ENCODE data around the gene ERG.

ERG gene

GRCh38 chr21:38500073-38500472 is 1.8 kb upstream of the ERG start:
- no peak for DNase-seq (ENCODE audit: low spot score)

- no peak for DNase-seq (ENCODE audit: low spot score)
These were observed 1.0 kb upstream of the ERG start for GRCh38 chr21:38499296-38499695.

GRCh38 chr21:38496224-38496623 is 2.1 kb downstream of the ERG start:
- DNase-seq (ENCODE audit: low spot score), result no peak

GRCh38 chr21:38495696-38496095 is 2.6 kb downstream of the ERG start:
- DNase-seq (ENCODE audit: low spot score), result no peak

- no peak for DNase-seq (ENCODE audit: low spot score)
These were observed 3.0 kb downstream of the ERG start for GRCh38 chr21:38495242-38495641.

- DNase-seq (ENCODE audit: low spot score), result no peak
These were observed 3.6 kb downstream of the ERG start for GRCh38 chr21:38494703-38495102.

GRCh38 chr21:38494251-38494642 is 4.0 kb downstream of the ERG start:
- DNase-seq (ENCODE audit: low spot score), result no peak

GRCh38 chr21:38493549-38494250 is 4.6 kb downstream of the ERG start:
- DNase-seq (ENCODE audit: low spot score), result no peak

- DNase-seq (ENCODE audit: low spot score), result no peak
These were observed 6.3 kb downstream of the ERG start for GRCh38 chr21:38492007-38492406.

GRCh38 chr21:38491536-38491935 is 6.7 kb downstream of the ERG start:
- no peak for DNase-seq (ENCODE audit: low spot score)

- no peak for DNase-seq (ENCODE audit: low spot score)
These were observed 7.8 kb downstream of the ERG start for GRCh38 chr21:38490411-38491020.

GRCh38 chr21:38489729-38490128 is 8.5 kb downstream of the ERG start:
- no peak for DNase-seq (ENCODE audit: low spot score)

- no peak for DNase-seq (ENCODE audit: low spot score)
These were observed 9.0 kb downstream of the ERG start for GRCh38 chr21:38489271-38489652.

GRCh38 chr21:38488640-38489270 is 9.5 kb downstream of the ERG start:
- no peak for DNase-seq (ENCODE audit: low spot score)

- DNase-seq (ENCODE audit: low spot score), result no peak
These were observed 10.2 kb downstream of the ERG start for GRCh38 chr21:38487901-38488639.

GRCh38 chr21:38486706-38487105 is 11.6 kb downstream of the ERG start:
- no peak for DNase-seq (ENCODE audit: low spot score)

GRCh38 chr21:38486221-38486620 is 12.1 kb downstream of the ERG start:
- DNase-seq (ENCODE audit: low spot score), result no peak

- DNase-seq (ENCODE audit: low spot score), result no peak
These were observed 18.4 kb downstream of the ERG start for GRCh38 chr21:38479641-38480525.

- no peak for DNase-seq (ENCODE audit: low spot score)
These were observed 19.5 kb downstream of the ERG start for GRCh38 chr21:38478782-38479181.

GRCh38 chr21:38477226-38477625 is 21.1 kb downstream of the ERG start:
- DNase-seq (ENCODE audit: low spot score), result no peak

GRCh38 chr21:38476385-38476784 is 21.9 kb downstream of the ERG start:
- DNase-seq (ENCODE audit: low spot score), result no peak

All from SK-N-DZ (cell line).